Hepatic stellate cell (primary cell): ENCODE results near the gene ATP5PD.
"Not testable (repeated sequence)": the region's sequence is repeated elsewhere in the genome, so short reads cannot be mapped to it uniquely, and the experiment has no call there.

ENCODE experiments used
- DNase-seq: peaks from one replicate; pipeline ENCODE4 v3.0.0; 2011; ENCODE audit warnings: low spot score

Gene ATP5PD

DNA sequence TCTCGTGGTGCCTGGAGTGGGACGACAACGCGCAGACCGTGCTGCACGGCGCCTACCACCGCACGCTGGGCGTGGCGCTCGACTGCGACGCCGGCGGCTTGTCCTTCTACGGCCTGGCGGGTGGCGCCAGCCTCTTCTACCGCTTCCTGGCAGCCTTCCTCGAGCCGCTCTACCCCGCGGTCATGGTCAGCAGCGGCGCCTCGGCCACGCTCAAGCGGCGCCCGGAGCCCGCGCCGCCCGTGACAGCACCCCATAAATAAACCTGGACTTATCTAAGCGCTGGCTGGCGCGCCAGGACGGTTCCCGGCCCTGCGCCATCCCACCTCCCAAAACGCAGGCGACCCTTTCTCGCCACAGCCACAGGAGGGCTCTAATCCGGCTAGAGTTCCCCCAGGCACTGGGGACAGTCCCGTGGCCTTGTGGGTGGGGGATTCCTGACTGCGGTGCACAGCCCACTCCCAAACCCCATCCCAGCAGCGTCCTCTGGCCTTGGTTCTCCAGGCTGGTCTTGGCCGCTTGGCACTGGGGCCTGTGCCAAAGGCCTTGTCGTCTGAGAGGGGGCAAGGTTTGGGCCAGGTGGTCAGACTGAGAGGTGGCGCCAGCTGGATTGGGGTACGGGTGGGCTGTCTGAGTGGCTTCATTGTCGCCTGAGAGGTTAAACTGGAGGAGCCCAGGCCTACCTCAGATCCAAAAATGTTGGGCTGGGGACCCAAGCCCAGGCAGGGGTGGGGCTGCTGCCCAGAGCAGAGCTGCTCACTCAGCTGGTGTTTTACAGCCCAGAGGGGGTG is 30.9 kb upstream of the ATP5PD start:
- DNase-seq, result no peak

DNA sequence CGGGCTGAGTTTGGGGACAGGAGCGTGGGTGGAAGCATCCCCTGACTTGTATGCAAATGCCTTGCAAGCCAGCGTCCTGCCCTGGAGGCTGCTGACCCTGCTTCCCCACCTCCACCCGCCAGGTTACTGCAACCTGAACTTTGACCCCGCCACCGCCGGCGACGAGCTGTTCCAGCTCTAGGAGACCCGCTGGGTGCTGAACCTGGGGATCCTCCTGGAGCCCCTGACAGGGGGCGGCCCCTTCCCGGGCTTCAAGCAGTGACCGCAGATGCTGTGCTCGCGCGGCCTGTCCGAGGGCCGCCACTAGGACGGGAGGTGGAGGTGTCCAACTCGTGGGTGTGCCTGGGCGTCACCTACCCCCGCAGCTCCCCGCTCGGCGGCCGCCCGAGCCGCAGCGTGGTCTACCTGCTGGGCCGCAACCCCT is 30.3 kb upstream of the ATP5PD start:
- no peak for DNase-seq

DNA sequence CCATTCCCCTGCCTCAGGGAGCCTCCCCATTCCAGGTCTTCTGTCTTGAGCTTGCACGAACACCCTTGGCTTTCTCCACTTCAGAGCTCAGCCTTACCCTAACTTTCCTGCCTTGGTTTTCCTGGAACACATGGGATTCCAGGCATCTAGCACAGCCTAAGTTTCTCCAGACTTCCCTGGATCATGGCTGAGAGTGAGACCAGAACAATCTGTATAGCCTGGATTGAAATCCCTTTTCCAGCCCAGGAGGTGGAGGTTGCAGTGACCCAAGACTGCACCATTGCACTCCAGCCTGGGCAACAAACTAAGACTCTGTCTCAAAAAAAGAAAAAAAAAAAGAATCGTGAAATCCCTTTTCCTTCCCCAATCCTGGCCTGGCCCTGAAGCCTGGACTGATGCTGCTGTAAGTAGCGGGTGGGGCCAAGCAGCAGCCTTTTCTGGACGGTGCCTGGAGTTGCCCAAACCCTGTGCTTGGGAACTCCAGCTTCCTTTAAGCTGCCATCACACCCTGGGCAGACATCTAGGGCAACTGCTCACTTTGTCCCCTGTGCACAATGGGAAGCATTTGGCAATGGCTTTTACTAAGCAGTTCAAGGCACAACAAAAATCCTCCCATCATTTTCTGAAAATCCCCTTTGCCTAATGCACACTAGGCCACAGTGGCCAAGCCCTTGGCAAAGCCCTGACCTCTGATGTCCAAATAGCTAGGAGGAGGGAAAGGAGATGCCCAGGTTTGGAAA is 29.0 kb upstream of the ATP5PD start:
- DNase-seq, result no peak

- no peak for DNase-seq
Observed at GRCh38 chr17:75074532-75074931, 27.8 kb upstream of the ATP5PD start.

GRCh38 chr17:75073618-75074047 is 26.9 kb upstream of the ATP5PD start:
- no peak for DNase-seq

DNA sequence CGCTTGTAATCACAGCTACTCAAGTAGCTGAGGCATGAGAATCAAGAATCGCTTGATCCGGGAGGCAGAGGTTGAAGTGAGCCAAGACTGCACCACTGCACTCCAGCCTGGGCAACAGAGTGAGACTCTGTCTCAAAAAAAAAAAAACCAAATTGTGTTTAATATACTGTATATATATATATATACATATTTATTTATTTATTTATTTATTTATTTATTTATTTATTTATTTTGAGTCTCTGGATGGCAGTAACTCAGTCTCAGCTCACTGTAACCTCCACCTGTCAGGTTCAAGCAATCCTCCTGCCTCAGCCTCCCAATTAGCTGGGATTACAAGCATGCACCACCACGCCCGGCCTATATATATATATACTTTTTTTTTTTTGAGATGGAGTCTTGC is 26.1 kb upstream of the ATP5PD start:
- not testable (repeated sequence) for DNase-seq

DNA sequence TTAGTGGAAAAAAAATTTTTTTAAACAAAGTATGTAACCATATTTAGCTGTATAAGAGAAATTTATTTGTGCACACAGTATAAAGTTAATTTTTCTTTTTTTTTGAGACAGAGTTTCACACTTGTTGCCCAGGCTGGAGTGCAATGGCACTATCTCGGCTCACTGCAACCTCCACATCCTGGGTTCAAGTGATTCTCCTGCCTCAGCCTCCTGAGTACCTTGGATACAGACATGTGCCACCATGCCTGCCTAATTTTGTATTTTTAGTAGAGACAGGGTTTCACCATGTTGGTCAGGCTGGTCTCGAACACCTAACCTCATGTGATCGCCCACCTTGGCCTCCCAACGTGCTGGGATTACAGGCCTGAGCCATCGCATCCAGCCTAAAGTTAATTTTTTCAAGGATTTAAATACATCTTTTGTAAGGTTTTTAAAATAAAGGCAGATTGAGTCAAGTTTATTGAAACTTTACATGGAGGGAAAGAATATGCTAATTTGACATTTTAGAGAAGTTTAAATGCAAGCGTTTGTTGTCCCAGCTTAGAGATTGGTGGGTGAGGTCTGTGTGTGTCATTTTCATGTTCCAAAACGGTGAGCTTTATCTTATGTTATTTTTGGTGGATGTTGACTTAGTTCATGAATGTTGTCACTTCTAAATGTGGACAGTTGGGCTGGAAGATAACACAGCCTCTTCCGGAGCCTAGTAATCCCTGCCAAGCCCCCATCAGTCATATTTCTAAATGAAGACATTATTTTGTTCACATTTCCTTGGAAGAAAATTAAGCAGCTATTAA is 24.9 kb upstream of the ATP5PD start:
- DNase-seq, result not testable (repeated sequence)

DNA sequence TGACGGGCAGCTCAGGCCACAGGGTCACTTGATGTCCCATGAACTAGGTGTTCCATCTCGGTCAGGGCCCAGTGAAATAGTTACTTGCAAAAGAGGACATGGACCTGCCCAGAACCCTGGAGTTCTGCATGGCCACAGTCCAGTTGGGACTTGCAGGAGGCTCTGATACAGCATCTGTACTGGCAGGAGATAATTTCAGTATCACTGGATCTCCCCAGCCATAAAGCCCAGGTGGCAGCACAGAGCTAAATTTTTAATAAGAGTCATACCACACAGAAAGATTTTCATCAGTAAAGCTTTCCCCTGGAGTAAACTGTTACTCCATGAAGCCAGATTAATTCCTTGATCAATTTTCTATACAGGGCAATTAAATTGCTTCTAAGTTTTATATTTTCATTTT is 23.0 kb upstream of the ATP5PD start:
- peak; percentile 70 for DNase-seq

- DNase-seq, result no peak
Observed at GRCh38 chr17:75068750-75069149, 22.0 kb upstream of the ATP5PD start.

DNA sequence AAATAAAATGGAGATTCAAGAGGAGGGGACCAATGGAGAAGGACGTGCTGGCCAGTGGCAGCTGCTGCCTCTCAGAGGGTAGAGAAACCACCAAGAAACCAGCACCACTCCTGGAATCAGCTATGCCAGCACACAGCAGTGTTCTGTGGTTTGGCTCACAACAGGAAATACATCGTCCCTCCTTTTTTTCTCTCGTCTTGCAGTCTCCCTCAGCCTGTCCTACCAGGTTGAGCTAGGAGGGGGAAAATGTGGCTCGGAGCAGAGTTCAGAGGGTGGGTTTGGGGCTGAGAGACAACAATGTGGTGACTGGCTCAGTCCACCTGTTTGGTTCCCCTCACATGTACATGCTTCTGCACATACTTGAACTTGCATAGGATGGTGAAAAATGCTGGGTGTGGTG is 21.1 kb upstream of the ATP5PD start:
- no peak for DNase-seq

DNA sequence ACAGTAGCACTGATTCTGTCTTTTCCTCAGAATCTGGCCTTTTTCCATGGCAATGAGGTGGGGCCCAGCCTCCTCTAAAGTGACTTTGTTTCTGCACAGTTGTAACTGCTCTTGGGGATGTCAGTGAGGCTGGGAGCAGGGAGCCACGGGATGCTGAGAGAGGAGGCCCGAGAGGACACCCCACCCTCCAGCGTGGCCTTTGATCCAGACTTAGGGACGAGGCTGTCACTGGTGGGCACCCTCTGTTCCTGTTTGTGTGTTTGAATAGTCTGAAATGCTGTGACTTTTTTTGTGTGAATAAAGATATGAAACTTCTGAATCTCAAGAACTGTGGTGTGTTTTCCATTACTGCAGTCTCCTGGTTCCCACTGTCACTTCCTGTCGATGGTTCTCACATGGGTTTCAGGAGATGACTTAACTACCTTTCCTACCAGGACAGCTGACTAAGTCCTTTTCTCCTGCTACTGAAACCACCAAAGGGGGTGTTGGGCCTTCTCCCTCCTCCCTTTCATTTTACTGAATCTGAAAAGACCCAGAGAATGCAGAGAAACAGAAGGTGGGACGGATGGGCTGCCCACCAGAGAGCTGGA is 18.9 kb upstream of the ATP5PD start:
- DNase-seq, result no peak

- no peak for DNase-seq
Observed at GRCh38 chr17:75064867-75065561, 18.2 kb upstream of the ATP5PD start.

GRCh38 chr17:75064460-75064859 is 17.7 kb upstream of the ATP5PD start:
- DNase-seq, result no peak

DNA sequence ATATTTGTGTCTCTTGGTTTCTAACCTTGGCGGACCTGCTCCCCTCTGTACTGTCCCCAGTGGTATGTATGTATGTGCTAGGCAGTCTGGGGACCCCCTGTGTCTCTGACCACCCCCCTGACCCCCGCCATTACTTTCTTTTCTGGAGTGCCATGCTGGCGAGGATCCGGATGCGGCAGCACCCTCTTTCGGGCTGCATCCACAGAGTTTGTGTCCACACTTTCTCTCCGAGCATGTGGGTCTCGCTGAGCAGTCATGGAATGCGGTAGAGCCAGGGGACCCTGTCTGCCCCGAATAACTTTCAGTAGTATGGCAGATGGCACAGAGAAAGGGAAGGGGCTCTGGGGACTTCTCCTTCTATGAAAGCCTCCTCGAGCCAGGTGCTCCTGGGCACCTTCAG is 17.3 kb upstream of the ATP5PD start:
- DNase-seq, result no peak

- DNase-seq, result no peak
Observed at GRCh38 chr17:75063626-75064025, 16.9 kb upstream of the ATP5PD start.

- DNase-seq, result no peak
Observed at GRCh38 chr17:75063201-75063600, 16.4 kb upstream of the ATP5PD start.

DNA sequence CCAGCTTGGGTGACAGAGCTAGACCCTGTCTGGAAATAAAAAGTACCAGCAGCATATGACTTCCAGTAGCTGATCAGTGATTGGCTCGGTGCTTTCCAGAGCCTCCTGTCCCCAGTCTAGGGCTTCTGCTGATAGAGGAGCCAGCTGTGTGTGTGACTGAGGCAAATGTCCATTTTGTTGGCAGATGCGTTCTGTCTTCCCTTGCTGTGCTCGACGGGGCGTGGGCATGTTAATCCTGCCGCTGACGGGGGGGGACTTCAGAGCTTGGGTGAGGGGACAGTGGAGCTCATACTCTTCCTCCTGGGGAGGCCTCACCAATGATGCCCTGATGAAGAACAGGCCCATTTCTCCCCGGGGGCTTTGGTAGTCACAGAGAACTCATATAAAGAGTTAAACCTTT is 14.8 kb upstream of the ATP5PD start:
- DNase-seq, result no peak

- DNase-seq, result no peak
Observed at GRCh38 chr17:75061055-75061438, 14.3 kb upstream of the ATP5PD start.

DNA sequence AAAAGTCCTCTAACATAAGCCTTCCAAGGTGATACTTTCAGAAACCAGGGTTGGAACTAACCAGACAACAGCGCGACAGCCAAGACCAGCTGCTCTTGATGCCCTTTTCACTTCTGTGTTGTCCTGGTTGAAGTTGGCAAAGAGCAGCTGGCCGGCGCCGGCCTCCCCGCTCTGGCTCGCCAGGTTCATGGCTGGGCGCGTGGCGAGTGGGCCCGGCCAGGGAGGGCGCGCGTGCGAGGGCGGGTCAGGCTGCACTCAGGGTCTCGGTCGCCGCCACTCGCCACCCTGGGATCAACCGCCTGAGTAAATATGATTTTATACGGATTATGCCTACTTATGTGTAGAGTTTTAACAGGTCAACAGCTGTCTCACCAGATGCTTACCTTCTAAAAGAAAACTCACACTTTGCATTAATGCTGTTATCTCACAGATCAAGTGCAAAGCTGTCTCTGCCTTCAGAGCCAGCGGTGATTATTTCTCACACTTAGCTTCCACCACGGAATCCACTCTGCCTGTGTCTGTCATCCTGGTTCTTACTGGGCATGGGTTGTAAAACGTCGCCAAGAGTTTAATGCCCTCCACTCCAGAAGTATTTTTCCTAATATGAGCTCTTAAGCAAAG is 13.8 kb upstream of the ATP5PD start:
- no peak for DNase-seq

DNA sequence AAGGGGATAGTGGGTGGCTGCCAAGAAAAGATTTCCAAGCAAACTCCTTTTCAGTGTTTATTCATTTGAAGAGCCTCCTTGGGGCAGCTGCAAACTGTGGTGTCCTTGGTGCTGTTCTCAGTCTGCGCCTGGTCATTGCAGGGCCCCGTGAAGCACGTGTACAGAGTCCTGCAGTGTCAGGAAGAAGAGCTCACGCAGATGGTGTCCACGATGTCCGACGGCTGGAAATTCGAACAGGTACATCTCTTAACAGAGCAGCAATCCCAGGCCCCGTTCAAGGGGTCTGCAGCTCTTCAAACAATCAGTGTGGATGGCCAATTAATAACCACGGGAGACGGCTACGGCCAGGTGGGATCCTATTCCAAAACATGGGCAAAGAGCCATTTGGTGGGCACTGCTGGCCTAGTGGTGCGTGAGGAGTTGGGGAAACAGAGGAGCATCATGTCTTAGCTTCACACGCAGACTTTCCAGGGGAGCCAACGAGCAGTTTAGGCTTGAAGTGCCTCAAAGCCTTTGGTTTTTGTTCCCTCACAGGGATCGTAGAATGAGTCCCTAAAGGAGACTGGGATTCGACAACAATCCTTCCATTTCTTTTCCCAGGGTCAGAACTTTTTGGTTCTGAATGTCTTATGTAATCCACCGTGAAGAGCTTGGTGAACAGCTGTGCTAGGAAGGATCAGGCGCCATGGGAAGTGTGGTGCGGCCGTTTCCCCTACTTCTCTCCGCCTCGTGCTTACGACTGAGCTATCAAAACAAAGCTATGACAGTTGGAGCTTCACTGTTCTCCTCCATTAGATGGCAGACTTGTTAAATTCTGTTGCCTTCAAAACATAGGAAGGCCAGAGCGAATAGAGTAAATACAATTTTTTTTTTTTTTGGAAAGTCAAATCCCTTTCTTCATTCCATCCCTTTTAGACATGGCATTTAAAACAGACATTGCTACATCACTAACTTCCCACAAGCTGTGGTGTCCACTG is 12.9 kb upstream of the ATP5PD start:
- peak; percentile 78 for DNase-seq
